ENCODE measurements around the gene SNAPC3. TPM values are rescaled to one million over a fixed set of nuclear protein-coding genes. Genes with fewer than 3 reads are reported as not detected.
"Not testable (repeated sequence)": the region's sequence is repeated elsewhere in the genome, so short reads cannot be mapped to it uniquely, and the experiment has no call there.

The SNAPC3 gene
- 40.2 and 42.9 TPM in 2 replicates for total RNA-seq

DNA sequence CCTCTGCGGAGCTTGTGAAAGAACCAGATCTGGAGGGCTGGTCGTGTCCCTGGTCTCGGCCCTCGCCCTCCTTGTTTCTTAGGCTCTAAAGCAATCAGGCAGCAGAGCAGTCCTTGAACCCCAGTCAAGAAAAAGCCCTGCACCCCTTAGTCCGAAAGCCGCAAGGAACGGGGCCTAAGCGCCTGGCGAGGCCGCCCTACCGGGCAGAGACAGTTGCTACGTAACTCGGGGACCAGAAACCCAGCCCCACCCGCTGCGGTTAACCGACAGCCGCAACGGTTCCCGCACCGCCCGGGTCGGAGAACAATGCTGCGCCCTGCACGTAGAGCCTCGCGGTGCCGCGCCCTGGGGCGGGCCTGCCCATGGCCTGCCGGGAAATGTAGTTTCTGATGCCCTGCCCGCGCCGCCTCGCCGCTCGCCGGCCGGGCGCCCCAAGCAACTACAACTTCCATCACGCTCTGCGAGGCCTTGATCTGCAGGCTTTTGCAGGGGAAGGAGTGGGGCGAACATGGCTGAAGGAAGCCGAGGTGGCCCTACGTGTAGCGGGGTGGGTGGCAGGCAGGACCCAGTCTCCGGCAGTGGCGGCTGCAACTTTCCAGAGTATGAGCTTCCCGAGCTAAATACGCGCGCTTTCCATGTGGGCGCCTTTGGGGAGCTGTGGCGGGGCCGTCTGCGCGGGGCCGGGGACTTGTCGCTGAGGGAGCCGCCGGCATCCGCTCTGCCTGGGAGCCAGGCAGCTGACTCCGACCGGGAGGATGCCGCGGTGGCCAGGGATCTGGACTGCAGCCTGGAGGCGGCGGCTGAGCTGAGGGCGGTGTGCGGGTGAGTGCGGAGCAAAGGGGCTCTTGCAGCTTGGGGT, at the start of gene SNAPC3:
Gene SNAPC3 (plus strand): TSS at position 505 of the 859 bp plus-strand sequence. CDS start 4 bp downstream, at position 509.
- intact Hi-C loops (cut with micrococcal nuclease) = loop anchor here (1.0 to 5.0 kb wide), 10 partner anchors 45 to 430 kb away; partner anchors contain the start of gene TTC39B

DNA sequence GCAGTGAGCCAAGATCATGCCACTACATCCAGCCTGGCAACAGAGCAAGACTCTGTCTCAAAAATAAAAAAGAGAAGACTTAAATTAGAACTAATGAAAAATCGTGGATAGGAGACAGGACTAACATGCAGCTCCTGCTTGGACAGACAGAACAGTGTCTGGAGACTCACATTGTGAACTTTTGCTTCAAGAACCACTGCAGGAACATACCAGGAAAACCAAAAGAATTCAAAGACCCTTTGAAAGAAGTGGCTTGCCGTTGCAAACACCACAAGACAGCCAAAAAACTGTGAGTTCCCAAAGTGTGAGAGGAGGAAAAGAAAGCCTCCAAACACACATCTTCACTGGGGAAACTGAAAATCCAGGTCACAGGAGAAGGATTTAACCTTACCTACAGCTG, 48.8 kb upstream of the SNAPC3 start:
- intact Hi-C loops (cut with micrococcal nuclease) = no loop called here

DNA sequence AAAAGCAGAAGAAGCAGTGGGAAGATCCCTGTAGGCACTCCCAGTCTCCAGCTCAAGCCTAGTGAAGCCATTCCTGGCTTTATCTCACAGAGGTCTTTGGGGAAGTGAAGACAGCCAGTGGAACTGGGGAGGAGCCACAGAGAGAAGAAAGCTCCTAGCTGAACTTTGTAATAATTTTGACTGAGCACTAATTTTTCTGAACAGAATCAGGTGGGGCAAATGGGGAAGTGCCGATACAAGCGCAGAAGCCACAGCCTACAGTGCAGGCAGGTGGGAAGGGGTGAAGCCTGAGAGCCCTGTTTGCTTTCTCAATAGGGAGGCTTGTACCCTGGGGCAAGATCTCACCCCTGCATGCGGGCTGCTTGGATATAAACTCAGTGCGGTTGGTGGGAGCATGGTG, 48.4 kb upstream of the SNAPC3 start:
- intact Hi-C loops (cut with micrococcal nuclease) = no loop called here

DNA sequence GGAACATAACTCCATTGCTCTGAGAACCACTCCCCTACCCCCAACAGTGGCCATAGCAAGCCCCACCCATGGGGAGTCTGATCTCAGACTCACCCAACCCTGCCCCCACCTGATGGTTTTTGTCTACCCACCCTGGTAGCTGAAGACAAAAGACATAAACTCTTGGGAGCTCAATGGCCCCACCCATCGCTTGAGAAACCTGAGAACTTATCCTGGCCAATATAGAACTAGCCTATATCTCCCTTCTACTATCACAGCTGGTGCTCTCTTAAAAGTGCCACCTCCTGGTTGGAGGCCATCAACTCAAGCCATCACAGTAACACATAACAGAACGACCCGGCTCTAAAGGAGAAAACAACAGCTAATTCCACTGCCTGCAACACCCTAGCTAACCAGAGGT, 47.9 kb upstream of the SNAPC3 start:
- intact Hi-C loops (cut with micrococcal nuclease) = no loop called here

DNA sequence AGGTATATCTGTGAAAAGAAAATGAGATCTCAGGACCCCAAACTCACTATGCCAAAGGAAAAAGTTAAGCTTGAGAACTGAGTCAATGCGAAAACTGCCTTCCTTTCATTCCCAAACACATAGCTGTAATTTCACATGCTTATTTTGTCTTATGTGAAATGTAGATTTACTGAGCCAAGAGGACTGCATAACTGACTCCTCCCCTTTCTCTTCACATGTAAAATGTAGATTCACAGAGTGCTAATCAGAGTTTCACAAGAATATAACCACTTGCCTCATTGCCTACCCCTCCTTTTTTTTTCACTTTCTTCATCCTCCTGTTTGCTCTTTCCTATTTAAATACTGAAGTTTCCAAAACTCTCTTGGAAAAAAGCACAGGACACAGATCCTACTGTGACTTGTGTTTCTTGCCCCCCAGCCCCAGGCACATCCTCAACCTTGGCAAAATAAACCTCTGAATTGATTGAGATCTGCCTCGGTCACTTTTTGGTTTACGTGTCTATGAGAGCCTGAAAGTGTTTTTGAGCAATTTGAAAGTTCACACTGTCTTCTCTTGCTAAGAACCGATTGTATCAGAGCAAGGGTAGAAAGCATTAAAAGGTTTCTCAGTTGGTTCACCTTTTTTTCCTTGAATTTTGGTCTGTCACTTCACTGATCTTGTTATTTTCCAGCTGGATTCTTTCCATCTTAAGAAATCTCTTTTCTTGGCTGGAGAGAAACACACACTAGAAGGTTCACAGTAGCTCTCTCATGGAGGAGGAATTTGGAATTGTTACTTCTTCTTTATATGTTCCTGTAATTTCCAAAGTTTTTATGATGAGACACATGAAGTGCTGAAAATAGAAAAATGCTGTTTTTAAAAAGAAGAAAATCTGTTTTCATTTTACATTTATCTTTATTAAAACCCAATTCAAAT, 44.8 kb upstream of the SNAPC3 start:
- intact Hi-C loops (cut with micrococcal nuclease) = no loop called here

GRCh38 chr9:15379317-15379716, 43.4 kb upstream of the SNAPC3 start:
- intact Hi-C loops (cut with micrococcal nuclease) = not testable (repeated sequence)

DNA sequence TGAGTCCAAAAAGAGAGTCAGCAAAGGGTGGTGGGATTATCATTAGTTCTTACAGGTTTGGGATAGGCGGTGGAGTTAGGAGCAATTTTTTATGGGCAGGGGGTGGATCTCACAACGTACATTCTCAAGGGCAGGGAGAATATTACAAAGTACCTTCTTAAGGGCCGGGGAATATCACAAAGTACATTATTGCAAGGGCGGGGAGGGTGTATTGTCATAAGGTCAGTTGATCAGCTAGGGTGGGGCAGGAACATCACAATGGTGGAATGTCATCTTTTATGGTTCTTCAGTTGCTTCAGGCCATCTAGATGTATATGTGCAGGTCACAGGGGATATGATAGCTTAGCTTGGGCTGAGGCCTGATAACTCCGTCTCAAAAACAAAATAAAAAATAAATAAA, 42.8 kb upstream of the SNAPC3 start:
- intact Hi-C loops (cut with micrococcal nuclease) = not testable (repeated sequence)

DNA sequence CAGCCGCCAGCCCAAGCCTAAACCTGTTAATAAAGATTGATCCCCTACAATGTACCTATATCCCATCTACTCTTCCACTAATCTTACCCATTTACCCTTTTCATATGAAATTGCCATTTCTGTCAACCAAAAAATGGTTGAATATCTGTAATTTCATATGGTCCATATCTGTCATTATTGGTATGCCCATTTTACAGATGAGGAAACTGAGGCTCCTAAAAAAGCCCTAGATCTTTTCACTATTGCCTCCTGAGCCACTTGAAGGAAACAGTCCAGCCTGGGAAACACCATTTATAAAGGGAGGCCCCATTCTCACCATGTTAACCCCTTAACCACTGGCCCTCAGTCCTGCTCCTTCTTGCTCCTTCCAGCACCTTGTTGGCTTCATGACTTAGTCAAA, 41.2 kb upstream of the SNAPC3 start:
- intact Hi-C loops (cut with micrococcal nuclease) = no loop called here

DNA sequence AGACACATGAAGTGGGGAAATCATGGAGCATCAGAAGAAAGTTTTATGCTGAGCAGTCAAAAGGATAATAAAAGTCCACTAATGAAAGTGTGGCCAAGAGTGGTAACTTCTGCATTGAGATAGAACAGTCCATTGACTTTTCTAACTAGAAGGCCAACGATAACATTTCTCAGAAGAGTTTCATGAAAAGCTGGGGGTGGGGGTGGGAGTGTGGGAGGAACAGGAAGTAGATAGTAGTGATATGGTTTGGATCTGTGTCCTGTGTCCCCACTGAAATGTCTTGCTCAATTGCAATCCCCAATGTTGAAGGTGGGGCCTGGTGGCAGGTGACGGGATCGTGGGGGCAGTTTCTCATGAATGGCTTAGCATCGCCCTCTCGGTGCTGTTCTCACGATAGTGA, 36.2 kb upstream of the SNAPC3 start:
- intact Hi-C loops (cut with micrococcal nuclease) = no loop called here

- intact Hi-C loops (cut with micrococcal nuclease) = no loop called here
These were observed 33.5 kb upstream of the SNAPC3 start for GRCh38 chr9:15389173-15389572.

GRCh38 chr9:15389631-15390030, 33.0 kb upstream of the SNAPC3 start:
- intact Hi-C loops (cut with micrococcal nuclease) = no loop called here

DNA sequence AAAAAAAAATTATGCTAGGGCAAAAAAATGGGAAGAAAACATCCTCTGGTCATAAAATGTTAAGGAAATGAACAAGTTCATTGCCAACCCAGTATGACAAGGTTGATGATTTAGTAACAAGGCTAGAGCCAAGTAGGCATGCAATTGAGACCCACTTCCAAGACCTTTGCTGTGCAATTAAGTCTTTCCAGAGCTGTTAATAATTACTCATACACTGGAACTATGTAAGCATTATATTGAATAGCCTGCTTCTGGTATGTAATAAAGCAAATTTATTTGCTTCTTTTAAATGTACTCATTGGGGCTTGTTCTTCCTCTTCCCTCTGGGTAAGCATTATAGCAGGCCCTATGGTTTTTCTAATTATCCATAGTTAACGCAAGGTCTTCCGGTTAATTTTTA, 32.5 kb upstream of the SNAPC3 start:
- intact Hi-C loops (cut with micrococcal nuclease) = no loop called here

DNA sequence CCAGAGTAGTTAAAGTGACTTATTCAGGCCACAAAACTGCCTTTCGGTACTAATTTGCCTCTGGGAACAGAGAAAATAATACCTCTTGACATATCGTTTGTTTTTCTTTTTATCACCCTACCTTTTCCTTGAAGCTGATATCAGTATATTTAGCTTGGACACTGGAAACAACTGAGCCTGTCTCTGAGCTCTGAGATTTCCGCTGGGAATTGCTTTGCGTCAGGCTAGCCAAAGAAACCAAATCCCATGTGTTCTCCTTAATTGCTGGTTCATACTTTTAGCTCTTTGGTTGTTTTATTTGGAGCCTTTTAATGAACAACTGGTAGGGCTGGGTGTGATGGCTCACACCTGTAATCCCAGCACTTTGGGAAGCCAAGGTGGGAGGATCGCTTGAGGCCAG, 30.3 kb upstream of the SNAPC3 start:
- intact Hi-C loops (cut with micrococcal nuclease) = no loop called here

- intact Hi-C loops (cut with micrococcal nuclease) = no loop called here
These were observed 22.3 kb upstream of the SNAPC3 start for GRCh38 chr9:15400281-15400941.

GRCh38 chr9:15401266-15401665, 21.4 kb upstream of the SNAPC3 start:
- intact Hi-C loops (cut with micrococcal nuclease) = no loop called here

DNA sequence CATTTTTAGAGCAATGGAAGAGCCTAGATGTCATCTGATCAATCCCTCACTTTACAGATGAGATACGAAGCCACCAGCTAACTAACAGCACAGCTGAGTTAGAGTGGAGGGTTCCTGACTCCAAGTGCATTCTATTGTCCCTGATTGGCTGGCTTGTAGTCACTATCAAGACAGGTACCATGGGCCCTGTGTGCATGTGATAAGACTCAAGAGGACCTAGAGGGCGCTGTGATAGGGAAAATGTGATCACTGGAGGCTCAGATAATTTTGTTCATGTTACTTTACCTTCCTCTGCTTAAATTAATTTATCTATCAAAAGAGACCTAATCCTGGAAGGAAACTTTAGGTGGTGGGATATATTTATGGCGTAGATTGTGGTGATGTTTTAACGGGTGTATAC, 19.5 kb upstream of the SNAPC3 start:
- intact Hi-C loops (cut with micrococcal nuclease) = no loop called here

- intact Hi-C loops (cut with micrococcal nuclease) = no loop called here
These were observed 18.5 kb upstream of the SNAPC3 start for GRCh38 chr9:15404171-15404570.

GRCh38 chr9:15416880-15417279, 5.8 kb upstream of the SNAPC3 start:
- intact Hi-C loops (cut with micrococcal nuclease) = loop anchor here (1.0 kb wide), 2 partner anchors 139 to 206 kb away; no protein-coding TSS in a partner anchor

DNA sequence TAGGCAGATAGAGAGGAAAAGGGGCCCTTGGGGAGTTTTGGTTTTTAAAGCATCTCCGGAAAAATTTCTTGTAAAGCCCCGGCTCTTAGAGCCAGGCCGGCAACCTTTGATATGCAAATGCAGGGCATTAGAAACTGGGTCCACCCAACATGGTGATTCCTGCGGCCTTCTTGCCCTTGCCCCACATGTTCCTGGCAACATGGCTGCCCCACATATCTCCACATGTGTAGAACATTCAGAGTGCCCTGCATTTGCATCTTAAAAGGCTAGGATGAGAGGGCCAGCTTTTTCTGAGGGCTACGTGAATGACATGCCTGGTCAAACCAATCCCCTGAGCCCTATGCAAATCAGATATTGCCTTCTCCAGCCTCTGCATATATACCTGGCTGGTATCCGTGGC, 5.0 kb upstream of the SNAPC3 start:
- intact Hi-C loops (cut with micrococcal nuclease) = loop anchor here (1.0 kb wide), 2 partner anchors 139 to 206 kb away; no protein-coding TSS in a partner anchor

- intact Hi-C loops (cut with micrococcal nuclease) = loop anchor here (5.0 kb wide), 2 partner anchors 47 to 428 kb away; no protein-coding TSS in a partner anchor
These were observed 1.9 kb upstream of the SNAPC3 start for GRCh38 chr9:15420796-15421195.

- intact Hi-C loops (cut with micrococcal nuclease) = loop anchor here (5.0 kb wide), 2 partner anchors 46 to 429 kb away; no protein-coding TSS in a partner anchor
These were observed 1.1 kb upstream of the SNAPC3 start for GRCh38 chr9:15421532-15421931.

All from T-helper 2 cell treated with Interferon-gamma antibody and Interleukin-4, amounts not matched to agents 100 ng/mL and 5 ng/mL, for 36 hours (primary cell).